ENCODE results near the gene SIPA1L3.
A peak's percentile ranks its signal among the peaks of the same experiment; 100 is the strongest.

The SIPA1L3 gene

DNA sequence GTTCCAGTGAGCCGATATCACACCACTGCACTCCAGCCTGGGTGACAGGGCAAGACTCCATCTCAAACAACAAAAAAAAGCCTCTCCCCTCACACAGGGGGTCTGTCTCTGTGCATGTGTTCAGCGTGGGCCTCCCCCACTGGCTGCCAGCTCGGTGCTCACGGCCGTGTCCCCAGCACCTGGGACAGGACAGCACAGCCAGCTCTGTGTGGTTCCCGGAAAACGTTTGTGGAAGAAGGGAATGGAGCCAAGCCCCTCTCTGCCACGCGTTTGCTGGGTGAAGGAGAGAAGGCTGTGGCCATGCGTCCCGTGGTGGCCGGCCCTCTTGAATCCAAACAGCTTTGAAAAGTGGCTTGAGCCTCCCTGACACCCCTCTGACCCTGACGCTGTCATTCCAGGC is 284.7 kb downstream of the SIPA1L3 start:
- TF ChIP-seq ZNF658 (tag by site-specific recombination; IDR thresholded peaks at IDR 0.05) (no peak), HOXC10 (CRISPR knock-in tag; IDR thresholded peaks at IDR 0.05) (no peak), ZNF335 (tag by site-specific recombination; conservative IDR thresholded peaks at IDR 0.05) (no peak), ZNF354C (tag by site-specific recombination; IDR thresholded peaks at IDR 0.05; ENCODE audit: borderline replicate concordance, low read depth) (no peak), ZNF292 (tag by site-specific recombination; IDR thresholded peaks at IDR 0.05; ENCODE audit: borderline replicate concordance, low read depth) (no peak), ZNF707 (tag by site-specific recombination; IDR thresholded peaks at IDR 0.05) (no peak)
- TF ChIP-seq, protein P1, sequence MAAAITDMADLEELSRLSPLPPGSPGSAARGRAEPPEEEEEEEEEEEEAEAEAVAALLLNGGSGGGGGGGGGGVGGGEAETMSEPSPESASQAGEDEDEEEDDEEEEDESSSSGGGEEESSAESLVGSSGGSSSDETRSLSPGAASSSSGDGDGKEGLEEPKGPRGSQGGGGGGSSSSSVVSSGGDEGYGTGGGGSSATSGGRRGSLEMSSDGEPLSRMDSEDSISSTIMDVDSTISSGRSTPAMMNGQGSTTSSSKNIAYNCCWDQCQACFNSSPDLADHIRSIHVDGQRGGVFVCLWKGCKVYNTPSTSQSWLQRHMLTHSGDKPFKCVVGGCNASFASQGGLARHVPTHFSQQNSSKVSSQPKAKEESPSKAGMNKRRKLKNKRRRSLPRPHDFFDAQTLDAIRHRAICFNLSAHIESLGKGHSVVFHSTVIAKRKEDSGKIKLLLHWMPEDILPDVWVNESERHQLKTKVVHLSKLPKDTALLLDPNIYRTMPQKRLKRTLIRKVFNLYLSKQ (tag by site-specific recombination; IDR thresholded peaks at IDR 0.05; ENCODE audit: borderline replicate concordance): no peak
- TF ChIP-seq, protein P2, sequence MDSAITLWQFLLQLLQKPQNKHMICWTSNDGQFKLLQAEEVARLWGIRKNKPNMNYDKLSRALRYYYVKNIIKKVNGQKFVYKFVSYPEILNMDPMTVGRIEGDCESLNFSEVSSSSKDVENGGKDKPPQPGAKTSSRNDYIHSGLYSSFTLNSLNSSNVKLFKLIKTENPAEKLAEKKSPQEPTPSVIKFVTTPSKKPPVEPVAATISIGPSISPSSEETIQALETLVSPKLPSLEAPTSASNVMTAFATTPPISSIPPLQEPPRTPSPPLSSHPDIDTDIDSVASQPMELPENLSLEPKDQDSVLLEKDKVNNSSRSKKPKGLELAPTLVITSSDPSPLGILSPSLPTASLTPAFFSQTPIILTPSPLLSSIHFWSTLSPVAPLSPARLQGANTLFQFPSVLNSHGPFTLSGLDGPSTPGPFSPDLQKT (IDR thresholded peaks at IDR 0.05; ENCODE audit: borderline replicate concordance, low read depth, low read length): no peak
- TF ChIP-seq, protein P3, sequence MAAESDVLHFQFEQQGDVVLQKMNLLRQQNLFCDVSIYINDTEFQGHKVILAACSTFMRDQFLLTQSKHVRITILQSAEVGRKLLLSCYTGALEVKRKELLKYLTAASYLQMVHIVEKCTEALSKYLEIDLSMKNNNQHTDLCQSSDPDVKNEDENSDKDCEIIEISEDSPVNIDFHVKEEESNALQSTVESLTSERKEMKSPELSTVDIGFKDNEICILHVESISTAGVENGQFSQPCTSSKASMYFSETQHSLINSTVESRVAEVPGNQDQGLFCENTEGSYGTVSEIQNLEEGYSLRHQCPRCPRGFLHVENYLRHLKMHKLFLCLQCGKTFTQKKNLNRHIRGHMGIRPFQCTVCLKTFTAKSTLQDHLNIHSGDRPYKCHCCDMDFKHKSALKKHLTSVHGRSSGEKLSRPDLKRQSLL (tag by site-specific recombination; IDR thresholded peaks at IDR 0.05): no peak
- TF ChIP-seq, protein P4, sequence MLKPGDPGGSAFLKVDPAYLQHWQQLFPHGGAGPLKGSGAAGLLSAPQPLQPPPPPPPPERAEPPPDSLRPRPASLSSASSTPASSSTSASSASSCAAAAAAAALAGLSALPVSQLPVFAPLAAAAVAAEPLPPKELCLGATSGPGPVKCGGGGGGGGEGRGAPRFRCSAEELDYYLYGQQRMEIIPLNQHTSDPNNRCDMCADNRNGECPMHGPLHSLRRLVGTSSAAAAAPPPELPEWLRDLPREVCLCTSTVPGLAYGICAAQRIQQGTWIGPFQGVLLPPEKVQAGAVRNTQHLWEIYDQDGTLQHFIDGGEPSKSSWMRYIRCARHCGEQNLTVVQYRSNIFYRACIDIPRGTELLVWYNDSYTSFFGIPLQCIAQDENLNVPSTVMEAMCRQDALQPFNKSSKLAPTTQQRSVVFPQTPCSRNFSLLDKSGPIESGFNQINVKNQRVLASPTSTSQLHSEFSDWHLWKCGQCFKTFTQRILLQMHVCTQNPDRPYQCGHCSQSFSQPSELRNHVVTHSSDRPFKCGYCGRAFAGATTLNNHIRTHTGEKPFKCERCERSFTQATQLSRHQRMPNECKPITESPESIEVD (tag by site-specific recombination; IDR thresholded peaks at IDR 0.05): no peak
- TF ChIP-seq, protein P5, sequence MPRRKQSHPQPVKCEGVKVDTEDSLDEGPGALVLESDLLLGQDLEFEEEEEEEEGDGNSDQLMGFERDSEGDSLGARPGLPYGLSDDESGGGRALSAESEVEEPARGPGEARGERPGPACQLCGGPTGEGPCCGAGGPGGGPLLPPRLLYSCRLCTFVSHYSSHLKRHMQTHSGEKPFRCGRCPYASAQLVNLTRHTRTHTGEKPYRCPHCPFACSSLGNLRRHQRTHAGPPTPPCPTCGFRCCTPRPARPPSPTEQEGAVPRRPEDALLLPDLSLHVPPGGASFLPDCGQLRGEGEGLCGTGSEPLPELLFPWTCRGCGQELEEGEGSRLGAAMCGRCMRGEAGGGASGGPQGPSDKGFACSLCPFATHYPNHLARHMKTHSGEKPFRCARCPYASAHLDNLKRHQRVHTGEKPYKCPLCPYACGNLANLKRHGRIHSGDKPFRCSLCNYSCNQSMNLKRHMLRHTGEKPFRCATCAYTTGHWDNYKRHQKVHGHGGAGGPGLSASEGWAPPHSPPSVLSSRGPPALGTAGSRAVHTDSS (tag by site-specific recombination; IDR thresholded peaks at IDR 0.05): no peak
- CTCF ChIA-PET: interaction anchor here (0.8 to 1.2 kb wide), 3 partner anchors 33 to 170 kb away, joined by 3 to 7 read pairs (median 5); no protein-coding TSS in a partner anchor

DNA sequence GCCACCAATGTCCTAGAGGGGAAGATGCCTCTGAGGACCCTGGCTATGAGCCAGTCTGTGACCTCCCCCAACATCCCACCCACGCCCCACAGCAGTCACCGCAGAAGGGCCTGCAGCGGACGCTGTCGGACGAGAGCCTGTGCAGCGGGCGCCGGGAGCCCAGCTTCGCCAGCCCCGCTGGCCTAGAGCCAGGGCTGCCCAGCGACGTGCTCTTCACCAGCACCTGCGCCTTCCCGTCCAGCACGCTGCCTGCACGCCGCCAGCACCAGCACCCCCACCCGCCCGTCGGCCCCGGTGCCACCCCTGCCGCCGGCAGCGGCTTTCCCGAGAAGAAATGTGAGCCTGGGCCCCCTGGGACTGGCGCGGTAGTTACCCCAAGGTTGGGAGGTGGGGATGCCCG is 286.4 kb downstream of the SIPA1L3 start:
- H3K36me3 ChIP-seq (ENCODE audit: control insufficient read depth in 2 of 2, insufficient read depth in 1 of 2, low read length in 2 of 2): peaks cover 0 to 10% of the 10 kb centered on the region in 2 experiments; a peak in 1 of 3 replicates
- TF ChIP-seq, protein P6, sequence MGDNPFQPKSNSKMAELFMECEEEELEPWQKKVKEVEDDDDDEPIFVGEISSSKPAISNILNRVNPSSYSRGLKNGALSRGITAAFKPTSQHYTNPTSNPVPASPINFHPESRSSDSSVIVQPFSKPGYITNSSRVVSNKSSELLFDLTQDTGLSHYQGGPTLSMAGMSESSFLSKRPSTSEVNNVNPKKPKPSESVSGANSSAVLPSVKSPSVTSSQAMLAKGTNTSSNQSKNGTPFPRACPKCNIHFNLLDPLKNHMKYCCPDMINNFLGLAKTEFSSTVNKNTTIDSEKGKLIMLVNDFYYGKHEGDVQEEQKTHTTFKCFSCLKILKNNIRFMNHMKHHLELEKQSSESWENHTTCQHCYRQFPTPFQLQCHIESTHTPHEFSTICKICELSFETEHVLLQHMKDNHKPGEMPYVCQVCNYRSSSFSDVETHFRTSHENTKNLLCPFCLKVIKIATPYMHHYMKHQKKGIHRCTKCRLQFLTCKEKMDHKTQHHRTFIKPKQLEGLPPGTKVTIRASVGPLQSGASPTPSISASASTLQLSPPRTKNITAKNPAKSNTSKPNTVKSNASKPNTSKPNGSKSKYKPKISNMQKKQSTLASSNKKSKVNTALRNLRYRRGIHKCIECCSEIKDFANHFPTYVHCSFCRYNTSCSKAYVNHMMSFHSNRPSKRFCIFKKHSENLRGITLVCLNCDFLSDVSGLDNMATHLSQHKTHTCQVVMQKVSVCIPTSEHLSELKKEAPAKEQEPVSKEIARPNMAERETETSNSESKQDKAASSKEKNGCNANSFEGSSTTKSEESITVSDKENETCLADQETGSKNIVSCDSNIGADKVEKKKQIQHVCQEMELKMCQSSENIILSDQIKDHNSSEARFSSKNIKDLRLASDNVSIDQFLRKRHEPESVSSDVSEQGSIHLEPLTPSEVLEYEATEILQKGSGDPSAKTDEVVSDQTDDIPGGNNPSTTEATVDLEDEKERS (tag by site-specific recombination; IDR thresholded peaks at IDR 0.05): no peak
- TF ChIP-seq ZNF48 (tag by site-specific recombination; IDR thresholded peaks at IDR 0.05) (no peak), KLF10 (tag by site-specific recombination; IDR thresholded peaks at IDR 0.05) (no peak)
- no peak overlapping the region for H3K27ac ChIP-seq (ENCODE audit: extremely low read depth, low read depth, low read length)
- no peaks in the 10 kb centered on the region for H3K4me1 ChIP-seq (ENCODE audit: control insufficient read depth, insufficient read depth, low read length)
- no peak overlapping the region for H3K4me3 ChIP-seq (ENCODE audit: low read depth, low read length)
- ChIA-PET CTCF (interaction anchor here (0.9 to 1.0 kb wide), 2 partner anchors 16 to 290 kb away, joined by 3 read pairs; no protein-coding TSS in a partner anchor), POLR2A (no interaction called here)
- H3K9me3 ChIP-seq (ENCODE audit: control insufficient read depth, insufficient read depth, low read depth, low read length): no peaks in the 10 kb centered on the region

More for the DNA sequence above, 284.7 kb downstream of the SIPA1L3 start:
- POLR2A ChIA-PET: interaction anchor here (1.1 kb wide), 1 partner anchor 72 kb away, joined by 3 read pairs; the partner anchor contains the start of gene SPINT2
- Histone ChIP-seq H3K4me3 (ENCODE audit: low read depth, low read length) (no peak overlapping the region), H3K4me1 (ENCODE audit: control insufficient read depth, insufficient read depth, low read length) (no peaks in the 10 kb centered on the region), H3K27ac (ENCODE audit: extremely low read depth, low read depth, low read length) (0 out of 2 replicates have a peak overlapping the region, but pooled peaks have one; percentile 31), H3K9me3 (ENCODE audit: control insufficient read depth, insufficient read depth, low read depth, low read length) (no peaks in the 10 kb centered on the region), H3K36me3 (ENCODE audit: control insufficient read depth in 2 of 2, insufficient read depth in 1 of 2, low read length in 2 of 2) (peaks cover 0 to 10% of the 10 kb centered on the region in 2 experiments; a peak in 1 of 3 replicates)
